GM19043 (cell line): ENCODE results near the gene NKIRAS2.

Experiments used
- ATAC-seq: cut with Tn5 transposase; IDR thresholded peaks from one replicate; pipeline ENCODE4 v1.9.1; 2021; ENCODE audit warnings: low read depth; ENCODE audit not compliant: unreplicated experiment

The NKIRAS2 gene

GRCh38 chr17:42053731-42054500, 34.0 kb downstream of the NKIRAS2 start:
- ATAC-seq: no peak

GRCh38 chr17:42055027-42055426, 35.1 kb downstream of the NKIRAS2 start:
- ATAC-seq: no peak

GRCh38 chr17:42055496-42055895, 35.6 kb downstream of the NKIRAS2 start:
- ATAC-seq: no peak

- no peak for ATAC-seq
Observed at GRCh38 chr17:42056635-42057034, 36.7 kb downstream of the NKIRAS2 start.

- no peak for ATAC-seq
Observed at GRCh38 chr17:42058063-42058462, 38.2 kb downstream of the NKIRAS2 start.

GRCh38 chr17:42059815-42060214, 39.9 kb downstream of the NKIRAS2 start:
- ATAC-seq: no peak

- no peak for ATAC-seq
Observed at GRCh38 chr17:42060231-42060630, 40.3 kb downstream of the NKIRAS2 start.

DNA sequence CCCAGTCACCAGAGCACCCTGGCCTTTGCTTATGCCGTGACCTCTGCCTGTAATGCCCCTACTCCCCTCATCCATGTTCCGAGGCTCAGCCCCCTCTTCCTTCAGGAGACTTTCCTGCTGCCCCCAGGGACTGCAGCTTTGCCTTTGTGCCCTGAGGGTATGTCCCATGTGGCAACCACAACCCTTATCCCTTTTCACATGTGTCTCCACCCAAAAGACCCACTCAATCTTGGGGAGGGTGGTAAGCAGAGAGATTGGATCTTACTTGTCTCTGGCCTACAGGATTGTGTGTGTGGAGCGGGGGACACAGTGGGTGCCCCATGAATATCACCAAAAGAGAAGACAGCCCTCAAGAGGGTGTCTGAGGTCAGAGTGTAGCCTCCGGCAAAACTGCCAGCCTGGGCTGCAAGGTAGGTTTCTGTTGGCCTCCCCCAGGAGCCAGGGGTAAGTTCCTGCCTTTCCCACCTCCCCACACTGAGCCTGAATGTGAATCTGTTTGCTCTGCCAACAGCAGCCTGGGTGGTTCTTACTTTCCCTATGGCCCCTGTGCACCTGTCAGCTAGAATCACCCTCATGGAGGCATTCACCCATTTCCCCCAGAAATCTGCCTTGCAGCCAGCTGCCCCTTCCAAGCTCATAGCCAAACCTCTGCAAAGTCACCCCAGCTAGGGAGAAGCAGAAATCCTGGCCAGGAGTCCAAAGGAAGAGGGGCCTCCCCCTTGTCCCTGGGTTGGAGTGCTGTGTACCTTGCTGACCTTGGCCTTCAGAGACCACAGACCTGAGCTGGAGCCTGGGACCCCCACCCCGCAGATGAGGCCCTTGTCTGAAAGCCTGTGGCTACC, 42.0 kb downstream of the NKIRAS2 start:
- no peak for ATAC-seq

DNA sequence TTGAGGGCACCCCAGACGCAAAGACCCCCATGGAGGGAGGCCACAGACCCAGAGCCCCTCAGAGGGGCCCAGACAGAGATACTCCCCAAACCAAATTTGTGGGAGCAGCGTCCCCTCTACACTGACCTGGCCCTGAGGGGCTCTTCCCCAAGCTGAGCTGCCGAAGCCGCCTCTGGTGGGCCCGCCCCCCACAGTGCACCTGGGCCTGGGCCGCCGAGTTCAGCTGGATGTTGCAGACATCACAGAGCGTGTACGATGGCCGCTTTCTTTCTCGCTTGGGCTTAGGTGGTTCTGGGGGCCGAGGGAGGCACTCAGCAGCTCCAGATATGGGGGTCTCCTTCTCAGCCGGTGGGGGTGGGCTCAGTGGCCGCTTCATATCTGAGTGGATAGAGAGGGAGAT, 42.8 kb downstream of the NKIRAS2 start:
- no peak for ATAC-seq

GRCh38 chr17:42065201-42065600, 45.3 kb downstream of the NKIRAS2 start:
- ATAC-seq: no peak

- ATAC-seq: no peak
Observed at GRCh38 chr17:42067371-42068091, 47.6 kb downstream of the NKIRAS2 start.

DNA sequence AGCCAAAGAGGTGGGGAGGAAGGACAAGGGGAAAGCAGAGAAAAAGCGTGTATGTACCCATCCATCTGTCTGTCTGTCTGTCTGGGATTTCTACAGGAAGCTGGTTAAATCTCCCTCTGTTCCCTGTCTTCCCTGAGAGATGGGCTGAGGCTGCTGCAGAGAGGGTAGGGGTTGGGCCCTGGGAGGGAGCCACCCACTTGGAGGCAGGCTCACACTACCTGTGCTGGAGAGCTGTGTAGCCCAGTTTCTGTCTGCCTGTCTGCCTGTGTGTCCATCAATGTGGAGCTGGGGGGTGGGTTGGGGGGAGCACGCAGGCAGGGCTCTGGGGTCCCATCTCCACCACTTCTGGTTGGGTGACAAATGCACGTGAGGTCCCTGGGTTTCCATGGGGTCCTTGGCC, 49.1 kb downstream of the NKIRAS2 start:
- ATAC-seq: no peak

GRCh38 chr17:42071810-42072209, 51.9 kb downstream of the NKIRAS2 start:
- ATAC-seq: no peak

DNA sequence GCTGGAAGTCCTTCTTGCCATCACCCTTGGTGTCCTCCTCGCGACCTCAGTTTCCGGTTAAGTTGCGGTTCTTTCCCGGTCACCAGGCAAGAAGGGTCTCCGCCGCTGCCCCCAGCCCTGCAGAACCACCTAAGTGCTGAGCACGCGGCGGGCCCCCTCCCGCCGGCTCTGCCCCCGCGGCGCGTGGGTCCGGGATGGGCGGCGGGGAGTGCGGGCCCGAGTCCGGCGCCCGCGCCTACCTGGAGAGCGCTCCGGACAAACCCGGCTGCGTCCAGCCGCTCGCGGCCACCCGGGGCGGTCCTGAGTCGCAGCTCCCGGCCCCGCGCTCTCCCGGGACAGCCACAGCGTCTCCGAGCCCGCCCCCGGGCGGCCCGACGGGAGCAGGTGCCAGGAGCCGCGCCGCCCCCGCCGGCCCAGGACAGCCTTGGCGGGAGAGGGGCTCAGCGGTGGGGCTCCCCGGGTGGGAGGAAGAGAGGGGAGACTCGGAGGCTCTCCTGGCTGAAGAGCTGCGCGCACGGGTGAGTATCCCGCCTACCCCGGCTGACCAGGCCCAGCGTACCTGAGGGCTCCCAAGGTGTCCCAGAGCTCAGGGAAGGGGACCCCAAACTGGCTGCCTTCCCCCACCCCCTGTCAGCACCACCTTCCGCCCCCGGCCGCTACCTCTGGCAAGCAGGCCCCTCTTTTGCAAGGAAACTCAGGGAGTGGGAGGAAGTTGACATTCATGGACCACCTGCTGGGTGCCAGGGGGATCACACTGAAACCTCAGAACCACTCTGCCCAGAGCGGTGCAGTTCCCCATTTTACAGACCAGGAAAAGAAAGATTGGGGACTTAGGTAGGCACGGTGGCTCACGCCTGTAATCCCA, 52.7 kb downstream of the NKIRAS2 start:
- no peak for ATAC-seq
